HFF-Myc (cell line): ENCODE measurements around the gene TNIP3.

Experiments
- DNase-seq: peaks from one replicate; pipeline ENCODE4 v3.0.0-alpha.2; 2011; ENCODE audit warnings: low read depth; ENCODE audit errors: extremely low read depth
- H3K4me3 ChIP-seq: replicated peaks from 2 replicates; pipeline ENCODE4 v1.5.1; 2011; ENCODE audit warnings: low read depth, mild to moderate bottlenecking, control low read depth, low read length
- TF ChIP-seq, protein P1 (sequence below): IDR thresholded peaks from 2 replicates; pipeline ENCODE4 v1.5.1; 2012; ENCODE audit warnings: mild to moderate bottlenecking, low read depth, low read length, control low read depth; ENCODE audit errors: missing control alignments

TNIP3 gene

DNA sequence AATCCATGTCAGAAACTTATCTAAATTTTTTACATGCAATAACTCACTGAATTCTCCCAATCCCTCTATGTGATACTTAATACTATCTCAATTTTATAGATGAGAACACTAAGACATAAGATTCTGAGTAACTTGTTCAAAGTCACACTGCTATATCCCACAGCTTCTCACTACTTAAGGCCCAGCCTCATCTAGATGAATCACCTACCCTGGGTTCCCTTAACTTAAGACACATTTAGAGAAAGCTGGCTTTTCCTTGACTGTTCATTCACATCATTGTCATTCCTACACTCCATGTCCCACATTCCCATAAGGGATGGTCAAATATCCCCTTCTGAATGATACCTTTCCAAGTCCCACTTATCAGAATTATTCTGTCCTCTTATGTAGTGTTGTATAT, 21.0 kb downstream of the TNIP3 start:
- H3K4me3 ChIP-seq, result no peak overlapping the region
- DNase-seq, result no peak
- TF ChIP-seq, protein P1, sequence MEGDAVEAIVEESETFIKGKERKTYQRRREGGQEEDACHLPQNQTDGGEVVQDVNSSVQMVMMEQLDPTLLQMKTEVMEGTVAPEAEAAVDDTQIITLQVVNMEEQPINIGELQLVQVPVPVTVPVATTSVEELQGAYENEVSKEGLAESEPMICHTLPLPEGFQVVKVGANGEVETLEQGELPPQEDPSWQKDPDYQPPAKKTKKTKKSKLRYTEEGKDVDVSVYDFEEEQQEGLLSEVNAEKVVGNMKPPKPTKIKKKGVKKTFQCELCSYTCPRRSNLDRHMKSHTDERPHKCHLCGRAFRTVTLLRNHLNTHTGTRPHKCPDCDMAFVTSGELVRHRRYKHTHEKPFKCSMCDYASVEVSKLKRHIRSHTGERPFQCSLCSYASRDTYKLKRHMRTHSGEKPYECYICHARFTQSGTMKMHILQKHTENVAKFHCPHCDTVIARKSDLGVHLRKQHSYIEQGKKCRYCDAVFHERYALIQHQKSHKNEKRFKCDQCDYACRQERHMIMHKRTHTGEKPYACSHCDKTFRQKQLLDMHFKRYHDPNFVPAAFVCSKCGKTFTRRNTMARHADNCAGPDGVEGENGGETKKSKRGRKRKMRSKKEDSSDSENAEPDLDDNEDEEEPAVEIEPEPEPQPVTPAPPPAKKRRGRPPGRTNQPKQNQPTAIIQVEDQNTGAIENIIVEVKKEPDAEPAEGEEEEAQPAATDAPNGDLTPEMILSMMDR, result no peak

DNA sequence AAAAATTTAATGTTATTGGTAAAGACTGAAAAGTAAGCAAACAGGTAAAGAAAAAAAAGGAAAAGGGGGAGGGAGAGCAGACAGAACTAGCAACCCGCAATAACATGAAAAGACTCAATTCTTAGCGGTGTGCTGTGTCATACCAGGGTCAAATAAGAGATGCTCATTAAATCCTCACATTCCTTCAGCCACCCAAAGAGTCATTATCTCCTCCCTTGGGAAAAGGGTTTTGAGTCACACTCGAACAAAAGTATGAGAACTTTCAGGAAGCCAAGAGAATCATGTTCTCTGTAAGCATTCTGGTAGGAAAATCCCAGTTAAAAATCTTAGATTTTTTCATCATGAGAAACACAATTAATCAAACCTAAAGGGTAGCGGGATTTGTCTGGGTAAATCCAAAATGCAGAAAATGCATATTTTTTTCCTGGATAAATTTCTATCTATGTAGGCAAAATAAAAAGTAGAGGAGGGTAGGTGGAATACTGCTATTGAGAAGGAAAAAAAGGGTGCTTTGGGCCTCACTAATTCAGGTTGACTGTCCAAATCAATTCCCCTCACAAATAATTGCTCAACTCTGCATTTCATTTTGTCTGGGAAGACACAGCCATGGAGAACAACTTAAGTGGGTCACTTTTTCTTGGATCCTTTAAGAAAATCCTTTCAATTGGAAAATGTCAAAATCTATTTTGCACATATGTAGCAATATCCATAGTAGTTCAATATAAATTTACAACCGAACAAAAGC, 23.2 kb downstream of the TNIP3 start:
- no peak for DNase-seq
- no peak overlapping the region for H3K4me3 ChIP-seq
- TF ChIP-seq, protein P1, result no peak

DNA sequence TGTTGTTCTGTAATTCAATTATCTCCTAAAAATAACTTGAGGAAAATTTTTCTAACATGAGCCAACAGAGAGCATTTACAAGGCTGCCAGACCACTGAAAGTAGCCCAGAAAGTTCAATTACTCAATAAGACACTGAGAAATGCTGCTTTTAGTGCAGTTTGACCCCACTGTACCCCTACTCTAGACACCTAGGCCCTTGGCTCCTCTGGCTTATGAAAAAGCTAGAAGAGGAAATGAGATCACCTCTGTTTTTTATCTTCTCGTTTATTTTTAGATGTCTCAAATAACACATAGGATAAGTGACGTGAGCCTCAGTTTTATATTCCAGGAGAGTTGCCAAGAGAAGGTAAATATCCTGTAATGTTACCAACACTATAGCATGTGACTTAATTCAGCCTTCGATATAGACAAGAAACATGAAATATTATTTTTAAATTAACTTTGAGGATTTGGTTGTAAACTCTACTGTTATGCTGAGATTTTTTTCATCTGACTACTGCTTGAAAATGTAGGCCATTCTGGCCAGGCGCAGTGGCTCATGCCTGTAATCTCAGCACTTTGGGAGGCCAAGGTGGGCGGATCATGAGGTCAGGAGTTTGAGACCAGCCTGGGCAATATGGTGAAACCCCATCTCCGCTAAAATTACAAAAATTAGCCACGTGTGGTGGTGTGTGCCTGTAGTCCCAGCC, 24.4 kb downstream of the TNIP3 start:
- peak; percentile 82 for DNase-seq
- TF ChIP-seq, protein P1, result no peak
- H3K4me3 ChIP-seq, result no peak overlapping the region

DNA sequence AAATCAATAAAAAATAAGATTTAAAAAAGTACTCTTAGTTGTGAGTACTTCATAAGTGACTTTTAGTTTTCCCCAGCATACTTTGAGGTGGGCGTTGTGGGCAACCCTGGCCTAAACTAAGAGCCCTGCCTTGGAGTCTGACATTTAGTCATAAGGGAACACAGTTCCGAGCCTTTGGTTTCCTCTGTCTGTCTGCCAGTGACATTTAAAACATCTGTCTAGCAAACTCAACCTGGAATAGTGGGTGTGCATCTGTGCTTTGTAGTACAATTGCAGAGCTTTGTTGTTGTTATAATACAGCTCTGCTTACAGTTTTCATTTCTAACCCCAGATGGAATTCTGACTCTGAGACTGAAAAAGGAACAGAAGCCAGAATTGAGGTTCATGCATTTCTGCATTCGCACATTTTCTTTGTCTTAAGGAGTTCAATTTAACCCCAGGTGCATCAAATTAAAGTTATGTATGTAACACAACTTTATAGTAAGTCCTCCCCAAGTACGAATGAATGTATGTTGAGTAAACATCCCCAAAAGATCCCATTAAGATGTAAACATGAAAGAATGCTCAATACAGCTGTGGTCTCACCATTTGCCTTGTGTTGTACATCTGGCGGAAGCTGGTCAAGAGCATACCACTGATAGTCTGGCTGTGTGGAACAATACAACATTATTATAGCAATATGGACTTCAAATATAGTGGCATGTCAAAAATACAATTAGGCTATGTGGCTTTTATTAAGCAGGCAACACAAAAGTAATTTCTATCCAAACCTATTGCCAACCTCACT, 25.9 kb downstream of the TNIP3 start:
- TF ChIP-seq, protein P1, result no peak
- no peak overlapping the region for H3K4me3 ChIP-seq
- peak; percentile 87 for DNase-seq

DNA sequence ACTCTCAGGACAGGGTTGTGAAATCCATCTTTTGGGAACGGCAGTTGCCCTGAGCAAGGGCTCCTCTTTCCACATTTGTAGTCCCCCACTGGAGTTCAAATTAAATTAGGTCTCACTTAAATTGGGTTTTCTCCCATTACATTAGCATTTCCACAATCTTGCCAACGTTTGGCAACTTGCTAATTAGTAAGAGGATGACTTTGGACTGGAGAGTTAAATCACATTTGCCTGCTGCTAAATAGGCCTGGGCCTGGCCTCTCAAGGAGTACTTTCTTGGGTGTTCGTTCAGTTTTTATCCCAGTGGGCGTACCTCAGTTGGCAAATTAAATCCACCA, 33.8 kb downstream of the TNIP3 start:
- TF ChIP-seq, protein P1, result no peak

DNA sequence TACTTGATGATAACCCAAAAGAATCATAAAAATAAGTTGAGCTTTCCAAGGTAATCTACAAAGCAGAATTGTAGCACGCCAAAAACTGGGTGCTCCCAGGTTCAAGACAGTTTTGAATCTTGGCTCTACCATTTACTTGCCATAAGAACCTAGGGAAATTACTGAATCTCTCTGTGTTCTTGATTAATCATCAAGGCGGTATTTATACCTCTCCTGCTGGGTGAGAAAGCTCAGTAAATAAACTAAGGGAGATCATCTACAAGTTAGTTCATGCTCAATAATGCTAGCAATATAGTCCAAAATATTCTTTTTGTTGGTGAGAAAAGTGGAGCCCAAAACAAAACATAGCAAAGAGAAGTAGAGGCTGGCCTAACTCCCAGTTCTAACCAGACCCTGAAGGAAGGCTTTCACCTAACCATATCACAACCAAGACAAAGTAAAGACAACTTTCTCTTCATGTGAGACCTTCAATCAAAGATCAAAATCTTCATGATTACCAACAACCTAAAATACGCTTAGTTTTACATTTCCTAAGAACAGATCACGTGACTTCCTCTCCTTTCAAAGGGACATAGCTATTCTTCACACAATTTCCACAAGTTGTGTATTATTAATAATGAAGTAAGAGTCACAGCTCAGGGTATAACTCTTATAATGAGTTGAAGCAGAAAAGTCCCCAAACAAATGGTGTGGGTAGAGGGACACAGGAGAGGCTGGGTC, 34.4 kb downstream of the TNIP3 start:
- H3K4me3 ChIP-seq, result no peak overlapping the region
- TF ChIP-seq, protein P1, result no peak
- DNase-seq, result no peak

More for the DNA sequence above, 33.8 kb downstream of the TNIP3 start:
- no peak for DNase-seq
- H3K4me3 ChIP-seq, result no peak overlapping the region
